Measurements from ENCODE around the gene HCK. TPM values are rescaled to one million over a fixed set of nuclear protein-coding genes. Genes with fewer than 3 reads are reported as not detected.

HCK gene
- total RNA-seq, 1 donor from 2014 or later = not detected

GRCh38 chr20:32013326-32013725 lies 38.7 kb upstream of the HCK start:
- Mint-ChIP-seq H3K36me3 (ENCODE audit: low read depth) (no peaks in the 10 kb centered on the region), H3K4me1 (no peaks in the 10 kb centered on the region), H3K4me3 (no peak overlapping the region), H3K27ac (ENCODE audit: unreplicated experiment) (no peak overlapping the region), H3K27me3 (ENCODE audit: low read depth) (peaks cover 61% of the 10 kb centered on the region), H3K9me3 (no peaks in the 10 kb centered on the region)
- TF ChIP-seq CTCF (conservative IDR thresholded peaks at IDR 0.05) = no peak
- DNase-seq (ENCODE audit: low read depth, low spot score) = no peak

GRCh38 chr20:32017711-32018251 lies 34.3 kb upstream of the HCK start:
- Mint-ChIP-seq H3K27ac (ENCODE audit: unreplicated experiment) (no peak overlapping the region), H3K9me3 (no peaks in the 10 kb centered on the region), H3K4me3 (peak overlapping the region; percentile 61), H3K36me3 (ENCODE audit: low read depth) (no peaks in the 10 kb centered on the region), H3K27me3 (ENCODE audit: low read depth) (peaks cover 82% of the 10 kb centered on the region), H3K4me1 (peaks cover 9% of the 10 kb centered on the region)
- TF ChIP-seq CTCF (conservative IDR thresholded peaks at IDR 0.05) = peak; percentile 58
- no peak for DNase-seq (ENCODE audit: low read depth, low spot score)

GRCh38 chr20:32018269-32019155 lies 33.5 kb upstream of the HCK start:
- Mint-ChIP-seq H3K27ac (ENCODE audit: unreplicated experiment) (no peak overlapping the region), H3K27me3 (ENCODE audit: low read depth) (peaks cover 87% of the 10 kb centered on the region), H3K4me1 (peaks cover 9% of the 10 kb centered on the region), H3K4me3 (peak overlapping the region; percentile 89), H3K9me3 (no peaks in the 10 kb centered on the region), H3K36me3 (ENCODE audit: low read depth) (no peaks in the 10 kb centered on the region)
- peak; percentile 78 for DNase-seq (ENCODE audit: low read depth, low spot score)
- peak; percentile 37 for TF ChIP-seq CTCF (conservative IDR thresholded peaks at IDR 0.05)

- Mint-ChIP-seq H3K9me3 (no peaks in the 10 kb centered on the region), H3K36me3 (ENCODE audit: low read depth) (no peaks in the 10 kb centered on the region), H3K27me3 (ENCODE audit: low read depth) (peaks cover 93% of the 10 kb centered on the region), H3K27ac (ENCODE audit: unreplicated experiment) (no peak overlapping the region), H3K4me1 (peaks cover 9% of the 10 kb centered on the region), H3K4me3 (peak overlapping the region; percentile 86)
- DNase-seq (ENCODE audit: low read depth, low spot score) = peak; percentile 48
- peak; percentile 17 for TF ChIP-seq CTCF (conservative IDR thresholded peaks at IDR 0.05)
Observed at GRCh38 chr20:32019156-32019510, 32.9 kb upstream of the HCK start.

- Mint-ChIP-seq H3K36me3 (ENCODE audit: low read depth) (no peaks in the 10 kb centered on the region), H3K4me3 (peak overlapping the region; percentile 86), H3K4me1 (peaks cover 9% of the 10 kb centered on the region), H3K9me3 (no peaks in the 10 kb centered on the region), H3K27ac (ENCODE audit: unreplicated experiment) (no peak overlapping the region), H3K27me3 (ENCODE audit: low read depth) (peaks cover 93% of the 10 kb centered on the region)
- TF ChIP-seq CTCF (conservative IDR thresholded peaks at IDR 0.05) = peak; percentile 12
- no peak for DNase-seq (ENCODE audit: low read depth, low spot score)
Observed at GRCh38 chr20:32019563-32020463, 32.2 kb upstream of the HCK start.
